ENCODE measurements around the gene NRP1.
"Not testable (repeated sequence)": the region's sequence is repeated elsewhere in the genome, so short reads cannot be mapped to it uniquely, and the experiment has no call there.

Gene NRP1

GRCh38 chr10:33234831-33235237 is 99.6 kb downstream of the NRP1 start:
- no peak for DNase-seq

- DNase-seq = no peak
Measured at GRCh38 chr10:33233635-33234034, 100.8 kb downstream of the NRP1 start.

GRCh38 chr10:33233221-33233620 is 101.2 kb downstream of the NRP1 start:
- DNase-seq = no peak

- no peak for DNase-seq
Measured at GRCh38 chr10:33231621-33232350, 102.7 kb downstream of the NRP1 start.

GRCh38 chr10:33229949-33230267 is 104.6 kb downstream of the NRP1 start:
- DNase-seq = no peak

- no peak for DNase-seq
Measured at GRCh38 chr10:33229252-33229948, 105.1 kb downstream of the NRP1 start.

GRCh38 chr10:33228426-33228825 is 106.0 kb downstream of the NRP1 start:
- no peak for DNase-seq

- no peak for DNase-seq
Measured at GRCh38 chr10:33227489-33227888, 107.0 kb downstream of the NRP1 start.

GRCh38 chr10:33224251-33224965 is 110.1 kb downstream of the NRP1 start:
- DNase-seq = no peak

- DNase-seq = no peak
Measured at GRCh38 chr10:33223326-33224000, 111.0 kb downstream of the NRP1 start.

GRCh38 chr10:33222304-33222703 is 112.2 kb downstream of the NRP1 start:
- DNase-seq = not testable (repeated sequence)

- DNase-seq = no peak
Measured at GRCh38 chr10:33217854-33218253, 116.6 kb downstream of the NRP1 start.

GRCh38 chr10:33216661-33217427 is 117.6 kb downstream of the NRP1 start:
- no peak for DNase-seq

GRCh38 chr10:33215635-33216034 is 118.8 kb downstream of the NRP1 start:
- no peak for DNase-seq

- no peak for DNase-seq
Measured at GRCh38 chr10:33215154-33215553, 119.3 kb downstream of the NRP1 start.

- DNase-seq = no peak
Measured at GRCh38 chr10:33214174-33214573, 120.3 kb downstream of the NRP1 start.

GRCh38 chr10:33212061-33212748 is 122.3 kb downstream of the NRP1 start:
- no peak for DNase-seq

- no peak for DNase-seq
Measured at GRCh38 chr10:33211106-33211878, 123.2 kb downstream of the NRP1 start.

- DNase-seq = no peak
Measured at GRCh38 chr10:33209802-33210201, 124.7 kb downstream of the NRP1 start.

GRCh38 chr10:33208166-33208565 is 126.3 kb downstream of the NRP1 start:
- DNase-seq = no peak

- DNase-seq = no peak
Measured at GRCh38 chr10:33204031-33204430, 130.4 kb downstream of the NRP1 start.

Measured in cerebellar nuclear complex (tissue), 1 donor.